HG03095 (cell line): Measurements from ENCODE around the gene NAA25.
"Not testable (repeated sequence)": the region's sequence is repeated elsewhere in the genome, so short reads cannot be mapped to it uniquely, and the experiment has no call there.

Source experiments
- ATAC-seq: cut with Tn5 transposase; IDR thresholded peaks from one replicate; pipeline ENCODE4 v1.9.1; 2021; ENCODE audit warnings: moderate library complexity; ENCODE audit not compliant: unreplicated experiment

Gene NAA25

DNA sequence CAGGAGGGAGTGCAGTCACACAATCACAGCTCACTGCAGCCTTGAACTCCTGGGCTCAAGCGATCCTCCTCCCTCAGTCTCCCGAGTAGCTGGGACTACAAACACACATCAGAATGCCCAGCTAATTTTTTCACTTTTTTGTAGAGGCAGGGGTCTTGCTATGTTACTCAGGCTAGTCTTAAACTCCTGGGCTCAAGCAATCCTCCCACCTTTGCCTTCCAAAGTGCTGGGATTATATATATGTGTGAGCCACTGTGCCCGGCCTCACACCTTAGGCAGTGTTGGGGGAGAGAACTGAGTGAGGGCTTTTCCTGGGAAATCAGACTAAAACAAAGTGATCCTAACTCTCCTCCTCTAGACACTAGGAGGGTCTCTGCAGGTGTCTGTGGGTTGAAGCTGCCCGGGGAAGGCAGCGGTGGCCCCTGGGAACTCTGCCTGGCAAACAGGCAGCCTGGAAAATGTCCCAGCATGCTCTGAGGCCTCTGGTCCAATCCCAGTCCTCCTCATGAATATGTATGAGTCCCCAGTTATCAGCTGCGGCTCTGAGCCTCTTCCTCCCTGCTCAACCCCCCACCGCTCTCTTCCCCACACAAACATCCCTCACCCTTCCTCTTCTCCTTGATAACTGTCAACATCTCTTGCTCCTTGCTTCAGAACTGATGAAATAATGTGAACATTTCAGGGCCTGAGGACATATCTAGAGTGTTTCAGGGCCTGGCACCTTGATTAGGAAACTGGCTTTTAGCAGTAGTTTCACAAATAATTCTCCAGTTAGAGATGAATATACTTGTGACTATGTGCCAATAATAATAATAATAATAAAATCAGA is 7.9 kb upstream of the NAA25 start:
- no peak for ATAC-seq

DNA sequence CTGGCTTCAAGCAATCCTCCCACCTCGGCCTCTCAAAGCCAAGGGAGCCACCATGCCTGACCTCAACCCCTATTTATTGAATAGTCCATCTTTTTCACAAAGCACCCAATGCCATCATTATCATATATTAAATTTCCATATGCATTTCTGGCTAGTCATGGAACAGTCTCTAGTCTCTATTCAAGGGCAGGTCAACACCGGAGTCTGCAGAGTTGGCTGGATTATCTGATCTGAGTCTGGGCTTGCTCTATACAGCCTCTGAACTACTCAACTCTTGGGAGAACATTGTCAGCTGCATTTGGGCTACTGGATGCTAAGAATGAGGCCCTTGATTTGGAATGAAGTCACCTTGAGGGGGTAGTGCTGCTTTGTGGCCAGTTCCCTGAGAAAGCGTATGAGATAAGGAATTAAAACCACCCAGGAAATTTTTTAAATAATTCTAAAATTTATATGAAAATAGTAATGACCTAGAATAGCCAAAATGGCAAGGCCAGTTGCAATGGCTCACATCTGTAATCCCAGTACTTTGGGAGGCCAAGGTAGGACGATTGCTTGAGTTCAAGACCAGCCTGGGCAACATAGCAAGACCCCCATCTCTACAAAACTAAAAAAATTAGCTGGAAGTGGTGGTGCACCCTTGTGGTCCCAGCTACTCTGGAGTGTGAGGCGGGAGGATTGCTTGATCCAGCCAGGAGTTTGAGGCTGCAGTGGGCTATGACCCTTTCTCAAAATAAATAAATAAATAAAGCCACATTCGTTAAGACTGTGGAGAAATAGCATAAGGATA is 6.9 kb upstream of the NAA25 start:
- no peak for ATAC-seq

DNA sequence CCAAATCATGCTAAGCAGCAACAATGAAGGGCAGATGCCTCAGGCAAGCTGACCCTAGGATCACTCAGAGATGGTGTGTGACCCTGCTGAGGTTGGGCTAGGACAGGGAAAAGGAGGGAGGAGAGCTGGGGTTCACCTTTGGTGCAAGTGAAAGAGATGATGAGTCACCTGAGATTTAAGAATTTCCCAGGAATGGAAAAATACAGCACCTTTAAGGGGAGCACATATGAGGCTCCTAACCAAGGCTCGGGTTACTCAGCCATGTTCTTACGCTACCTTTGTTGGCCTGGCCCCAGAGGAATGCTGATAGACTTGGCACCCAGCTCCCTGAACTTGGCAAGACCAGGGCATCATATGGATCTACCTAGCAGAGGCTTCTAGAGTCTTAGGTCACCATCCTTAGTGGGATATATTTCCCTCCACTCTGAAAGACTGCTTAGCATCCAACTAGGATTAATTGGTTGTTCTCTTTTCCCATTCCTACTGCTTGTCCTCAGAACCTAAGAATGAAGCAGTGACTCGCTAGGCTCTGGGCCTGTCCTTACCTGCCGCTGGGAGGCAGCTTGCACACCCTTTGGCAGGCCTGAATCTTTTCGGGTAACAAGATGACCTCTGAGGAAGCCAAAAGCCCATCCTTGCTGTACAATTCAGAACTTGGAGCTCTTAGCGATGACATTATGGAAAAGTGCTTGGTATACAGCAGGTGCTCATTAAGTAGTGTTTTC is 4.0 kb upstream of the NAA25 start:
- ATAC-seq = no peak

DNA sequence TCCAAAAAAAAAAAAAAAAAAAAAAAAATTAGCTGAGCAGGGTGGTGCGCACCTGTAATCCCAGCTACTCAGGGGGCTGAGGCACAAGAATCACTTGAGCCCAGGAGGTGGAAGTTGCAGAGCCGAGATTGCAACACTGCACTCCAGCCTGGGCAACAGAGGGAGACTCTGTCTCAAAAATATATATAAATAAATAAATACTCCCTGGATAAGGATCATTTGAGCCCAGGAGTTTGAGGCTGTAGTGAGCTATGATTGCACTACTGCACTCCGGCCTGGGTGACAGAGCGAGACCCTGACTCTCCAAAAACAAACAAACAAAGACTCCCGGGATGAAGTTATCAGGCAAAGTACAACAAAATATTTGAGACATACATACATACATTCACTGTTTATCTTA is 3.3 kb upstream of the NAA25 start:
- ATAC-seq = no peak

DNA sequence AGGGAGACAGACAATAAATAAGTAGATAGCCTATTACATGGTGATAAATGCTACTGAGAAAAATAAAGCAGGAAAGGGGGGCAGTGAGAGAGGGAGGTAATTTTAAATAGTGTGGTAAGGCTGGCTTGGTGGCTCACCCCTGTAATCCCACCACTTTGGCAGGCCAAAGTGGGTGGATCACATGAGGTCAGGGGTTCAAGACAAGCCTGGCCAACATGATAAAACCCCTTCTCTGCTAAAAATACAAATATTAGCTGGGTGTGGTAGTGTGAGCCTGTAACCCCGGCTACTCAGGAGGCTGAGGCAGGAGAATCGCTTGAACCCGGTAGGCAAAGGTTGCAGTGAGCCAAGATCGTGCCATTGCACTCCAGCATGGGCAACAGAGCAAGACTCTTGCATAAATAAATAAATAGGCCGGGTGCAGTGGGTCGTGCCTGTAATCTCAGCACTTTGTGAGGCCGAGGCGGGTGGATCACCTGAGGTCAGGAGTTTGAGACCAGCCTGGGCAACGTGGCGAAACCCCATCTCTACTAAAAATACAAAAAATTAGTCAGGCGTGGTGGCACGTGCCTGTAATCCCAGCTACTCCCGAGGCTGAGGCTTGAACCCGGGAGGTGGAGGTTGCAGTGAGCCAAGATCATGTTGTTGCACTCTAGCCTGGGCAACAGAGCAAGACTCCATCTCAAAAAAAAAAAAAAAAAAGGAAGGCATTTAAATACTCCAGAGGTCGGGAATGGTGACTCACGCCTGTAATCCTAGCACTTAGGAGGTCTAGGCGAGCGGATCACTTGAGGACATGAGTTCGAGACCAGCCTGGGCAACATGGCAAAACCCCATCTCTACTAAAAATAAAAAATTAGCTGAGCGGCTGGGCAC is 2.4 kb upstream of the NAA25 start:
- ATAC-seq = not testable (repeated sequence)

DNA sequence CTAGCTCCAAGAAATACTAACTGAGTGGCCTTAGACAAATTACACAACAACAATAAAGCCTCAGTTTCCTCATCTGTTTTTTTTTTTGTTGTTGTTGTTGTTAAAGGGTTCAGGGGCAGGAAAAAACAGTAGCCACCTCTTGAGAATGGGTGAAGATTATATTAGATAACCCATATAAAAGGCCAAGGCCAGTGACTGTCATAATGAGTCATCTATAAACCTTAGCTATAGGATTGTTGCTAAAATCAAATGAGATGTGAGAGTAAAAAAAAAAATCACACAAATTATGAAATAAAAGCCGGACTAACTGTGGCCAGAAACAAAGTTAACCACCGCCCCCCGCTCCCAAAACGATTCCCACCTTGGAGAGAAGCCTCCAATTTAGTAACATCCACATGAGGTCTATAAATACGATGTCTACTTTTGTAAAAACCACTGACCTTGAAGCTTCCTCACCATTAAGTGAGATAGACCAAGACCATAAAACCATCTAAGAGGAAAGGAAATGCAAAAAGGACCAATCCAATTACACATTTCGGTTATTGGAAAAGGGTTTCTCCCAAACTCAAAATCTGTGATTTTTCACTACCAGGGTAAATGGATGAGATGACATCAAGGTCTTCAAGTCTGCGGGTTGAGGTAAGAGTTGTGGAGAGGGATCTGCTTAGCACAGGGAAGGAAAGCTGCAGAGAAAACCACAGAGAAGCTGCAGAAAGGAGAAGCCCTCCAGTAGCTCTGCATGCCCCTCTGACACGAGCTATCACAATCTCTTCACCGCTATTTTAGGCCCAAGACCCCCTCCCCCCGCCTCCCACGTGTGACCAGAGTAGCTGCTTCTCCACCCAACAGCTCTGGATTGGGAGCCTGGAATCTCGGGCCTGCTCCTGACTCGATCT is 1.0 kb downstream of the NAA25 start:
- ATAC-seq = no peak

DNA sequence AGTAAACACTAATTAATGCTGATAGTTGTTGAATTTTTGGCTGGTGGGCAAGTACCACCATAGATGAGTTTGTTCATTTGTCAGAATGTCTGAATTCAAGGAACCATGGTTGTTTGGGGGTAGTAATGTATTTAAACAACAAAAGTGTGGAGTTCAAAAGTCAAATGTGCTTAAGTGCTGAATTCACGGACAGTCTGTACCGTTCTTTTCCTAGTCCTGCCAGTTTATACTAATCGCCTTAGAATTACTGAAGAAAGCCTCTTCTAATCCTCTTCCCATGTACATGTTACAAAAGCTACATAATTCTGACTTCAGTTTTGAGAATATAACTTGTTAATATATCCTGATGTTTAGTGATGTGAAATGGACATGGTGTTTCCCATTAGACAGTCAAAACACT is 2.7 kb downstream of the NAA25 start:
- no peak for ATAC-seq

DNA sequence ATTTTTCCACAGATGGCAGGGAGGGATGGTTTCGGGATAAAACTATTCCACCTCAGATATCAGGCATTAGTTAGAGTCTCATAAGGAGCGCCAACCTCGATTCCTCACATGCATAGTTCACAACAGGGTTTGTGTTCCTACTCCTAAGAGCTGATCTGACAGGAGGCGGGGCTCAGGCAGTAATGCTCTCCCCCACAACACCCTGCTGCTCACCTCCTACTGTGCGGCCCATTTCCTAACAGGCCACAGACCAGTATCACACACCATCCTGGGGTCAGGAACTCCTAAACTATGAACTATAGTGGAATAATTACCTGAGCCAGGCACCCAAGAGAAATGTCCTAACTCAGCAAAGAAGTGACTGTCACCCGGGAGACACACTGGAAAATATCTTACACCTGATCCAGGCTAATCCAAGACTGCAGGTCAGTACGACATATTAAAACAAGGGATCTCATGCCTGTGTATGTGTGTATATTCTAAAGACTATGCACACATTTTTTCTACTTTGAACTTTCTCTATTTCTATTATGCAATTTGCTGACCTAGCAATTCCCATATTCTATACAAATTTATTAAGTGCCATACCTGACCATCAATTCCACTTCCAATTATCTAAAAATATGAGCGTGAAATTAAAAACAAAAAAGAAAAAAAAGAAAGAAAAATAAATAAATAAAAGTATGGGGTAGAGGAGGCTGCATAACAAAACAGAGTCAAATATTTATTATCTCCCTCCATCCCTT is 4.7 kb downstream of the NAA25 start:
- no peak for ATAC-seq

DNA sequence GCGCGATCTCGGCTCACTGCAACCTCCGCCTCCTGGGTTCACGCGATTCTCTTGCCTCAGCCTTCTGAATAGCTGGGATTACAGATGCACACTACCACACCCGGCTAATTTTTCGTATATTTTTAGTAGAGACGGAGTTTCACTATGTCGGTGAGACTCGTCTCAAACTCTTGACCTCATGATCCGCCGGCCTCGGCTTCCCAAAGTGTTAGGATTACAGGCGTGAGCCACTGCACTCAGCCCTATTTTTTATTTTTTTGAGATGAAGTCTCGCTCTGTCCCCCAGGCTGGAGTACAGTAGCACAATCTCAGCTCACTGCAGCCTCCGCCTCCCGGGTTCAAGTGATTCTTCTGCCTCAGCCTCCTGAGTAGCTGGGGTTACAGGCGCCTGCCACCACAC is 5.8 kb downstream of the NAA25 start:
- not testable (repeated sequence) for ATAC-seq

DNA sequence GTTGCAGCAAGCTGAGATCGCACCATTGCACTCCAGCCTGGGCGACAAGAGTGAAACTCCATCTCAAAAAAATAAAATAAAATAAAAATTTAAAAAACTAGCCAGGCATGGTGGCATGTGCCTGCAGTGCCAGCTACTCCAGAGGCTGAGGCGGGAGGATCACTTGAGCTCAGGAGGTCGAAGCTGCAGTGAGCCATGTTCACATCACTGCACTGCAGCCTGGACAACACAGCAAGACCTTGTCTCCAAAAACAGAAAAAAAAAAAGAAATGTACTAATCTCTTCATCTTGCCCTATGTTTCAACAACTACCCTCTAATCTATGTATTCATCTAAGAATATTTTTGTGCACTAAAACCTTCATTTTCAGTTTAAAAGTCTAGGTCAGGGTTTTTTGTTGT is 6.5 kb downstream of the NAA25 start:
- no peak for ATAC-seq

DNA sequence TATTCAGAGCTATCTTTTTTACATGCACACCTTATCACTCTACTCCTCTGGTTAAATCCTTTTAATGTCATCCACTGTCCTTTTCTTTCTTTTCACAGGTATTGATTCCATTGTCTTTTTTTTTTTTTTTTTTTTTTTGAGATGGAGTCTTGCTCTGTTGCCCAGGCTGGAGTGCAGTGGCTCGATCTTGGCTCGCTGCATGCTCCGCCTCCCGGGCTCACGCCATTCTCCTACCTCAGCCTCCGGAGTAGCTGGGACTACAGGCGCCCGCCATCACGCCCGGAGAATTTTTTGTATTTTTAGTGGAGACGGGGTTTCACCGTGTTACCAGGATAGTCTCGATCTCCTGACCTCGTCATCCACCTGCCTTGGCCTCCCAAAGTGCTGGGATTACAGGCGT is 8.1 kb downstream of the NAA25 start:
- not testable (repeated sequence) for ATAC-seq

DNA sequence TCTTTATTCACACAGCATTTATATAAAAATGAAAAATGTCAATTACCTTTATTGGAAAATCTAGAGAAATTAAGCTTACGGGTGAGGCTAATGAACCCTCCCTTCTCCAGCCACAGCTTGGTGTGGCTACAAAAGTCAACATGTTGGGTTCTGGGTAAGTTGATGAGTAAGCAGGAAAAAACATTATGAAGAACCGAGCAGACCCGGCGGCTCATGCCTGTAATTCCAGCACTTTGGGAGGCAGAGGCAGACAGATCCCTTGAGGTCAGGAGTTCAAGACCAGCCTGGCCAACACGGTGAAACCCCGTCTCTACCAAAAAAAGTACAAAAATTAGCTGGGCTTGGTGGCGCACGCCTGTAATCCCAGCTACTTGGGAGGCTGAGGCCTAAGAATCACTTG is 10.9 kb downstream of the NAA25 start:
- ATAC-seq = no peak

DNA sequence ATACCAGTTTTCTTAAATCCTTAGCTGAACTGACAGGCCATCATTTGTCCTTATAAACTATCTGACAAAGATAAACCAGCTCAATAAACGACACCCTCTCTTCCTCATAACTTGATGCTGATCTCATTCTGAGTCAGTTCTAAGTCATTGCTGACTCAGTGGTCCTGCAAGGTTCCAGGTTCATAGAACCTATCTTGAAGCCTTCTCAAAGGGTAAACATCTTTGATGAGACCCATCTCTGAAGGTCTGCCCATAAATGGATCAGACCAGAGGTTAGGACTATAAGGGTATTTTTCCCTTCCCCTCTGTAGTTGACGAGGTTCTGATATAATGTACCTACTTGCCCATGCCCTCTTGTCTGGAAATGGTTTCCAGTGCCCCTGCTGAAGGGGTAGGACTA is 11.9 kb downstream of the NAA25 start:
- peak; percentile 25 for ATAC-seq

DNA sequence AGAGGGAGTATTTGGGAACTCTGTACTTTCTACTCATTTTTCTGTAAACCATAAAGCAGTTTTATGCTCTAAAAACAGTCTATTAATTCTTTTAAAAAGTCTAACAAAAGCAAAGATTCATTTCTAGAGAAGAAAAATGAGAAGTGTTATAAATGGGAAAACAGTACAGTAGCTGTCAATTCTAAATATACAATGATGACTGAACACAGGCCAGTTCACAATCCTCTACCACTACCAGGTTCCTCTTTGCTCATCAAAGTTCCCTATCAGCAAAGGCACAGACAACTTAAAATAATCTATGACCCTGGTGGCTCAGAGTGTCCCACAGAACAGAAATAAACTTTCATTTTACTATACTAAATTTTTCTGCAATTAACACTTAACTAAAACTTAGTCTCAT is 12.5 kb downstream of the NAA25 start:
- ATAC-seq = peak; percentile 85

DNA sequence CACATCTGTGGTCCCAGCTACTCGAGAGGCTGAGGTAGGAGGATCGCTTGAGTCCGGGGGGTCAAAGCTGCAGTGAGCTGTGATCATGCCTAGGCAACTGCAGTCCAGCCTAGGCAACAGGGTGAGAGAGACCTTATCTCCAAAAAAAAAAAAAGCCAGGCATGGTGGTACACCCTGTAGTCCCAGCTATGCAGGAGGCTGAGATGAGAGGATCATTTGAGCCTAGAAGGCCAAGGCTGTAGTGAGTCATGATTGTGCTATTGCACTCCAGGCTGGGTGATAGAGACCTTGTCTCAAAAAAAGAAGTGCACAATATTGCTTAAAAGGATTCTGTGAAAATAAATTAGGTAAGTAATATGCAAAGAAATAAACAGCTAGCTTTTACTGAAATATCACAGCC is 17.0 kb downstream of the NAA25 start:
- no peak for ATAC-seq

DNA sequence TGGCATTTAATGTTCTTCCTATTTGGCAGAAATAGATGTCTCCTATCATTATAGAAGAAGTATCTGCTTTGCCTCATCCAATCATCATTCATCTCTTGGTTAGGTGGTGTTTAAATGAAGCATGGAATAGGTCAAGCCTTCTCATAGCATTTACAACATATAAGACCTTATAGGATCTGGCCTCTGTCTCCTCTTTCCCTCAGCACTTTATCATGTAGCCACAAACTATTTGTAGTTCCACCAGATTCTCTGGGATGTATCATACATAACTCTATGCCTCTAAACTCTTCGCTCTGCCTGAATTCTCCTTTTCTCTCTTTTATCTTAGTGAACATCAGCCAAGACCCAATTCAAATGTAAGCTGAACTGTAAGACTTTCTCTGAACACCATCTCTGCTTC is 20.7 kb downstream of the NAA25 start:
- ATAC-seq = no peak

DNA sequence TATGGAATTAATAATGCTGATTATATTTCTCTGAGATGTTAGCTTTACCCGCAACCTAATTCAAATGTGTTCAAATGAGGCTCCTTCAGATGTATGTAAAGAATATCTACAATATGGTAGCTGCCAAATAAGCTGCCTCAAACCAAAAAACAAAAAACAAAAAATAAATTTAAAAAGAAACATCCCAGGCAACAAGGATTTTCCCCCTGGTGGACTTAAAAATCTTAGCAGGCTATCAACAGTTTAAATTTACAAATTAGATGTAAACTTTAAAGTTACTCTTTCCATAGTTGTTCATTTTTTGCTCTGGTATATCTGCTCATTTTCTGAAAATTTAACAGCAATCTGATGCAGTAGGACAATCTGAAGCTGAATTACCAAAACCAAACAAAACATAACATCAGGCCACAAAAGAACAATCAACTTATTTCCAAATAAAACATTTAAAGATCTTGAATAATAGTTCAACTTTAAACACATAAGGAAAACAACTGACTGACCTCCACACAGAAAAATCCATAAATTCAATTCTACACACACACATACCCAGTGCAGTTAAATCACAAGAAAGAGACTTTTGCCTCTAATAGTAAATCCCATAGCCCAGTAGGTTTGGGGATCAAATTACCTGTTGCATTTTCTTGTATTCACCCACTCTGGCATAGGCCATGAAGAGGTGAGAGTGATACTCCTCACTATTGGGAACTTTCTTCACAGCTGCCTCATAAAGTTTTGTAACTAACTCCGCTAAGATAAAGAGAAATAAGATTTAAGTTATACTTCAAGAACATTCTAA is 21.3 kb downstream of the NAA25 start:
- ATAC-seq = no peak

DNA sequence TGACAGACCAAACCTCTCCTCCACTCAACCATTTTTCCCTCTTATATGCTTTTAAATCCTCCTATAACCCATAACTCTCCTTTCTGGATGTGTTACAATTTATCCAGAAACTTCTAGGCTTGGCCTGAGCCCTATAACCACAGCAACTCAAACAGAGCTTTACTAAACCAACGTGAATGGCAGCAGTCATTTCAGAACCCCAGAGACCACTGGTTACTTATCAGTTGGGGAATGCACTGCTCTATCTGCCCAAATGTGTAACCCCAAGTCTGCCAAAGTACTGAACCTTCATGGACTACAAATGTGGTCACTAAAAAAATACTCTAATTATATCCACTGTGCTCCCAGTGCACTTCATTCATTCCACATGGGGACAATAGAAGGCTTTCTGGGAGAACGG is 42.0 kb downstream of the NAA25 start:
- no peak for ATAC-seq
